Mucosa of descending colon (tissue), 3 donors: ENCODE results near the gene PAX3. TPM values are rescaled to one million over a fixed set of nuclear protein-coding genes. Genes with fewer than 3 reads are reported as not detected.

ENCODE experiments used
- ATAC-seq: fragments of 200-7000 bp; cut with Tn5 transposase; one replicate; pipeline ENCODE4 v1.9.1; 2020; ENCODE audit warnings: mild to moderate bottlenecking, moderate library complexity
- DNase-seq, 3 donors: peaks; one replicate each; pipeline ENCODE4 v3.0.0-alpha.2; 2020
- H3K36me3 ChIP-seq: fragments of 200-600 bp; one replicate; pipeline ENCODE4 v1.8.0; 2021; ENCODE audit warnings: low read depth, mild to moderate bottlenecking
- H3K4me1 ChIP-seq: fragments of 200-600 bp; one replicate; pipeline ENCODE4 v1.8.0; 2021; ENCODE audit warnings: low read depth, mild to moderate bottlenecking
- H3K4me3 ChIP-seq: fragments of 200-600 bp; one replicate; pipeline ENCODE4 v1.8.0; 2021; ENCODE audit warnings: mild to moderate bottlenecking
- H3K9me3 ChIP-seq: fragments of 200-600 bp; one replicate; pipeline ENCODE4 v1.8.0; 2021; ENCODE audit warnings: mild to moderate bottlenecking
- intact Hi-C, 2 donors: fragments of 100-400 bp; cut with DNase I in 1 of 2; cut with micrococcal nuclease in 1 of 2; formaldehyde crosslinking; loops; one replicate each; pipeline versions ENCODE4 v1.11.0 to v1.11.1; 2022; cut with DNase I, micrococcal nuclease
- total RNA-seq, 3 donors: library from RNA; stranded (reverse); fragmentation: NEBNext Ultra II Directional in 2 of 3; extraction: Animal tissue kit (Norgen Biotek cat#: 25700) in 2 of 3; gene quantifications; one replicate each; pipeline versions ENCODE4 v1.2.1 to v1.2.4, GENCODE V29; 2021 to 2023
- TF ChIP-seq, protein P1 (sequence below): fragments of 200-600 bp; IDR thresholded peaks from one replicate; pipeline ENCODE4 v1.8.0; 2022; ENCODE audit warnings: antibody characterized with exemption, mild to moderate bottlenecking
- donor health status: DM: no; HTN: no; CAD: no; lungs with moderate emphysema.
- donor health status: DM: no; HTN: no; CAD: no.
- donor health status: DM: no; HTN: yes; CAD: no.

PAX3 gene
- total RNA-seq, 3 donors from 2014 or later = not detected

DNA sequence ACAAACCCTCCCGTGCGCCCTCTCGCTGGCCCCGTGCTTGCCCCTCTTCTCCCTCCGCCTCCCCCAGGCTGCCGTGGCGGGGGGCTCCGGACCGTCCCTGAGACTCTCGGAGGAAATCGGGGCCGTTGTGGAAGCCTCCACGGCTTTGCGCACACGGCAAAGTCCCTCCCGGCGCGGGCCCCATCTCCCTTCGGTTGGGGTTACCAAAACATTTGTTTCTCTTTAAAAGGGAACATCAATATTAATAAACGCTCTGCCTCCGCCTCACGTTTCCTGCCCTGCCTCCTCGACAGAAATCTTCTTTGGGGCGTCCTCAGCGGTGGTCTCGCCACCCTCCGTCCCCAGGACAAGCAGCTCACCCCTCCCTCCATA is 3.8 kb downstream of the PAX3 start:
- intact Hi-C loops = no loop called here
- Histone ChIP-seq H3K9me3 (no peaks in the 10 kb centered on the region), H3K36me3 (no peaks in the 10 kb centered on the region), H3K4me3 (no peak overlapping the region), H3K4me1 (peaks cover 16% of the 10 kb centered on the region)
- TF ChIP-seq, protein P1, sequence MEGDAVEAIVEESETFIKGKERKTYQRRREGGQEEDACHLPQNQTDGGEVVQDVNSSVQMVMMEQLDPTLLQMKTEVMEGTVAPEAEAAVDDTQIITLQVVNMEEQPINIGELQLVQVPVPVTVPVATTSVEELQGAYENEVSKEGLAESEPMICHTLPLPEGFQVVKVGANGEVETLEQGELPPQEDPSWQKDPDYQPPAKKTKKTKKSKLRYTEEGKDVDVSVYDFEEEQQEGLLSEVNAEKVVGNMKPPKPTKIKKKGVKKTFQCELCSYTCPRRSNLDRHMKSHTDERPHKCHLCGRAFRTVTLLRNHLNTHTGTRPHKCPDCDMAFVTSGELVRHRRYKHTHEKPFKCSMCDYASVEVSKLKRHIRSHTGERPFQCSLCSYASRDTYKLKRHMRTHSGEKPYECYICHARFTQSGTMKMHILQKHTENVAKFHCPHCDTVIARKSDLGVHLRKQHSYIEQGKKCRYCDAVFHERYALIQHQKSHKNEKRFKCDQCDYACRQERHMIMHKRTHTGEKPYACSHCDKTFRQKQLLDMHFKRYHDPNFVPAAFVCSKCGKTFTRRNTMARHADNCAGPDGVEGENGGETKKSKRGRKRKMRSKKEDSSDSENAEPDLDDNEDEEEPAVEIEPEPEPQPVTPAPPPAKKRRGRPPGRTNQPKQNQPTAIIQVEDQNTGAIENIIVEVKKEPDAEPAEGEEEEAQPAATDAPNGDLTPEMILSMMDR = no peak
- ATAC-seq (no peak), DNase-seq (no peak)

DNA sequence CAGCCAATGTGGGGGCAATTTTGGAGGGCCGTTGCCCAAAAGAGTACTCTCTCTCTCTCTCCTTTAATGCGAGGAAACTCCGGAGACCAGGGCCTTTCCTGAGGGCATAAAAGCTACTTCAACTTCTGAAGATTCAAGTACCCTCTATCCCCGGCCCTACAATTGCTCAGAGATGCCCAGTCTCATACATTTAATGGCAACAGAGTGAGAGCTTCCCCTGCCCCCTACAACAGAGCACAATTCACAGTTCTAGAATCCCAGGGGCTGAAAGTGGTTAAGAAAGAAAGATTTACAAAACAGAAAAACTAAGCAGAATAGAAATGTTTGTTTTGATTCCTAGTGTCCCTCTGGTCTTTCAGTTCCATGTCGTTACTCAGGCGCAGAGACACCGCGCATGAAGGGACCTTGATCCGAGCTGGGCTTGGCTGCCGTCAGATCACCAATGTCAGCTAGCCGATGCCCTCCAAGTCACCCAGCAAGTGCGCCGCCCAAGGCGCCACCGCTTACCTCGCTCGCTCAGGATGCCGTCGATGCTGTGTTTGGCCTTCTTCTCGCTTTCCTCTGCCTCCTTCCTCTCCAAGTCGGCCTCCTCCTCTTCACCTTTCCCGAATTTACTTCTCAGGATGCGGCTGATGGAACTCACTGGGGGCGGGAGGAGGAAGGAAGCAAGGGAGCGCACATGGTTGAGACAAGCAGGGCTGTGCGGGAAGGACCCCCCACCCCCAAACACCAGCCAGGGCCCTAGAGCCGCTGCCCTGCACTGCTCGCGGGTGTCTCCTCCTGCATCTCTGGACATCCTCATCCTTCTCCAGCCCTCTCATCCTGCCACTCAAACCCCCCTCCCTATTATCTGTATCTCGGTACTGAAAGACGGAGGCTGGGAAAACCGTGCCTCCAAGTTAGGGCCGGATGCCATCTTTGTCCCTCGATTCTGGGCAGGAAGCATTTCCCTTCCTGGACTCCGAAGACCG is 4.9 kb downstream of the PAX3 start:
- DNase-seq (no peak), ATAC-seq (no peak)
- TF ChIP-seq, protein P1 = no peak
- intact Hi-C loops = no loop called here
- H3K36me3 ChIP-seq = no peaks in the 10 kb centered on the region
- H3K9me3 ChIP-seq = no peaks in the 10 kb centered on the region
- peaks cover 16% of the 10 kb centered on the region for H3K4me1 ChIP-seq
- H3K4me3 ChIP-seq = no peak overlapping the region

DNA sequence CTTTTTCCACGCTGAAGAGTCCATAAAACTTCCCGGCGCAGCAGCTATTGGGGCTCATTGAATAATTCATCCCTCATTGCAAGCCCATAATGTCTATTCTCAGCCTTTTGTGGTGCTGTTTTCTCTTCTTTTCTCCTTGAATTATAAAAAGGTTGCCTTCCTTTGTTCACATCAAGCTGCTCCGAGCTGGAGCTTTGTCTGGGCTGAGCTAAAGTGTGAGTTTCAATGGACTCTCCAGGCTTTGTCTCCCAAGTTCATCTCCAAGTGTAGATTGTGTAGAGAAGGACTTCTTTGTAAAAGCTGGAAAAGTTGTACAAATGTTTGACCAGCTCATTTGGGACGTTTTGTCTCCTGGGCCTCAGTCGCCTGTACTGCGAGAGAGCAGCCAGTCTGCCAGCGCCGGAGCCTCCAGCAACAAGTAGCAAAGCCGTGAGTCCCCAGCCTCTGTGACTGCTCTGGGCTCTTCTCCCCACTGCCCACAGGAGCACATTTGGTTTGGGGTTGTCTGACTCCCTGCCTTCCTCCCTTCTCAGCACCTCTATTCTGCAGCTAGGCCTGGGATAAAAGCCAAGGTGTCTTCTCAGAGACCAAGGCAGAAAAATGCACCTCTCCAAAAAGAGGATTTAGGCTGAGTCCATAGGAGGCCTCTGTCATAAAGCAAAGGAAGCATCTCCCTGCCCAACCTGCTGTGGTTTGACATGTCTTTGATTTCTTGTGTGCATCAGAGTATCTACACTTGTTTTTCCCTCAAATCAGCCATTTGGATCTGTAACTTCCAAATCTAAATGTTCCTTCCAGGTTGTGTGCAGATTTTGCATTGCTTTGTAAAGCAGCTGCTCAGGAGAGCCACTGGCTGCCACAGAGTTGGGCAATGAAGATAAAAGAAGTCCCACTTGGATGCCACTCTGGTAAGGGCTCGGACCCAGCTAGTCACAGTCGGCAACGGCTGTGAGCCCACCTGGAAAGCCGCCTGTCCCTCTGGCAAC is 6.4 kb downstream of the PAX3 start:
- TF ChIP-seq, protein P1 = no peak
- ATAC-seq (no peak), DNase-seq (no peak)
- Histone ChIP-seq H3K9me3 (no peaks in the 10 kb centered on the region), H3K36me3 (no peaks in the 10 kb centered on the region), H3K4me3 (no peak overlapping the region), H3K4me1 (peaks cover 8% of the 10 kb centered on the region)
- intact Hi-C loops = no loop called here

DNA sequence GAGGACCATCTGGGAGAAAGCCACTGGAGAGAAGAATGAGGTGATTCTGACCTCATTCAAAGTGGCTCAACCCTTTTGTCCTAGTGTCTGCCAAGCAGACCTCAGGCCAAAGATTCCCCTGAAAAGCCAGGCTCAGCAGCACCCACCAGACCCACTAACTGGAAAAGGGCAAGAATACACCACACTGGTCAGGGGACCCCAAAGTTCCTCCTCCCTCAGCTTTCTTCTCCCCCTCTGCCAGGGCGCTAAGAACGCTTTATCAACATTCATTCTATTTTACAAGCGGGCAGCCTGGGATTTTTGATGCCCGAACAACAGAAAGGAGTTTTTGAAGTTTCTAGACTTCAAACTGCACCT is 7.3 kb downstream of the PAX3 start:
- DNase-seq = no peak
- Histone ChIP-seq H3K9me3 (no peaks in the 10 kb centered on the region), H3K36me3 (no peaks in the 10 kb centered on the region), H3K4me1 (peaks cover 8% of the 10 kb centered on the region), H3K4me3 (no peak overlapping the region)
- no peak for ATAC-seq
- TF ChIP-seq, protein P1 = no peak
- intact Hi-C loops = no loop called here

DNA sequence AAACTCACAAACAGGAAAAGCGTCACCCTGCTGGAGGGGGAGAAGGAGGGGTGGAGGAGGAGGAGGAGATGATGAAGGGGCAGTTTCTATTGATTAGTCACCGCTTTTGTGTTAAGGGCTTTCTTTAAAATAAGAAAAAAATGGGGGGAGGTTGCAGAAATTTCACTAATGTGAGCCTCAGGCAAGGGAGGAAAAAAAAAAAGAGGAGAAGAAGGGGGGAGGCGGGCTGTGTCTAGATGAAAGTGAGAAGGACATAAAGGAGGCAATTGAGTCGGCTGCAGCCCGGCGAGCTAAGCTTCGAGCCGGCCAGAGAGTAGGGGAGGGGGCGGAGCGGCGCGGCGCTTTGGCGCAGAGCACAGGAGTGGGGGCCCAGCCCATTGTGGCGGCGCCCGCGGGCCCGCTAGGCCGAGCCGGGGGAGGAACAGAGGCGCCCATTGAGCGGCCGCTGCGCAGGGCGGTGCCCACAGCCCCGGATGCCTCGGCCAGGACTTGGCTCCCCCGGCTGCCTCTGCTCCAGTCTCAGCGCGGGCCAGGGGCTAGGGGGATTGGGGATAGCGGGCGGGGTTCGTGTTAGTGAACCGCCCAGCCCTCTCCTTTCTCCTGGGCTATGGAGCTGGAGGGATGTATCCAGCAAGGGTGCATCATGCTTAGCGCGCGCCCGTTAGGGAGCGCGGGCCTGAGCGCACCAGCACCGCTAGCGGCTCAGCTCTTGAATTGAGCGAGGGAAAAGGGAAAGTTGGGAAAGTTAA is 7.9 kb downstream of the PAX3 start:
- no peaks in the 10 kb centered on the region for H3K9me3 ChIP-seq
- TF ChIP-seq, protein P1 = no peak
- H3K4me3 ChIP-seq = no peak overlapping the region
- DNase-seq (no peak), ATAC-seq (no peak)
- intact Hi-C loops = no loop called here
- H3K36me3 ChIP-seq = no peaks in the 10 kb centered on the region
- peaks cover 8% of the 10 kb centered on the region for H3K4me1 ChIP-seq
